Measurements from ENCODE around the gene C1QL1. TPM values are rescaled to one million over a fixed set of nuclear protein-coding genes. Genes with fewer than 3 reads are reported as not detected.

The C1QL1 gene
- total and polyA plus RNA-seq, 9 of the 15 experiments (the other 6 are each of a cell fraction or from before 2014, with no cell fraction given): 0.07 to 0.12 (median 0.09) TPM; not detected in 6

- H3K9ac ChIP-seq (ENCODE audit: insufficient read depth in 1 of 2, low read depth in 2 of 2, low read length in 2 of 2): 0 out of 4 replicates have a peak overlapping the region, but pooled peaks of 1 of the 2 experiments have one; percentile 33
- no peak overlapping the region for H2AFZ ChIP-seq (ENCODE audit: low read depth, low read length)
- peaks cover 3% of the 10 kb centered on the region for H3K9me1 ChIP-seq (ENCODE audit: control insufficient read depth, insufficient read depth, low read length)
- no peak for ATAC-seq
- no peak for FAIRE-seq
- intact Hi-C loops (cut with micrococcal nuclease) (loop anchor here (10.0 kb wide), 2 partner anchors 115 to 235 kb away; no protein-coding TSS in a partner anchor), in situ Hi-C loops (cut with MboI) (loop anchor here (10.0 kb wide), 1 partner anchor 235 kb away; no protein-coding TSS in a partner anchor)
- no peaks in the 10 kb centered on the region for H3K36me3 ChIP-seq (ENCODE audit: control insufficient read depth, insufficient read depth, low read length)
- H3K4me3 ChIP-seq: no peak overlapping the region
- 8% methylated on average over 12 of the region's 13 CpGs for WGBS (ENCODE audit: insufficient coverage, low coverage, missing lambda C conversion rate)
- H3K27me3 ChIP-seq (ENCODE audit: control insufficient read depth in 2 of 2, insufficient read depth in 2 of 2, low read length in 2 of 2): peaks cover 5 to 35% of the 10 kb centered on the region in 2 experiments; a peak in 3 of 5 replicates
- no peaks in the 10 kb centered on the region for H3K9me3 ChIP-seq (replicated peaks; ENCODE audit: control insufficient read depth, insufficient read depth, low read depth, low read length)
- H3K4me1 ChIP-seq (replicated peaks in 1 of 2; ENCODE audit: control insufficient read depth in 2 of 2, insufficient read depth in 2 of 2, low read length in 2 of 2): peaks cover 0 to 14% of the 10 kb centered on the region in 2 experiments; a peak in 2 of 5 replicates
- POLR2A ChIA-PET: interaction anchor here (0.8 to 0.9 kb wide), 2 partner anchors 20 to 80 kb away, joined by 3 read pairs; no protein-coding TSS in a partner anchor
- no peak overlapping the region for H3K27ac ChIP-seq (ENCODE audit: extremely low read depth, low read depth, low read length)
- no peaks in the 10 kb centered on the region for H3K79me2 ChIP-seq (ENCODE audit: control insufficient read depth, insufficient read depth, low read length)
- peak in 2 of 4 experiments; percentile 51 to 53 for DNase-seq (ENCODE audit: extremely low read depth in 1 of 4, low spot score in 3 of 4)
- CTCF ChIA-PET (ENCODE audit: low intra/inter-chr PET ratio): no interaction called here
- no peaks in the 10 kb centered on the region for H4K20me1 ChIP-seq (replicated peaks; ENCODE audit: control insufficient read depth, insufficient read depth, low read length)
- BruUV-seq (replicated peaks): no TSS peak
- no peak overlapping the region for H3K4me2 ChIP-seq (ENCODE audit: insufficient read depth, low read length)
- TF ChIP-seq TAF7 (tag; IDR thresholded peaks at IDR 0.05): no peak
- no peak for TF ChIP-seq ZNF512 (tag; IDR thresholded peaks at IDR 0.05)
- no peak for TF ChIP-seq FOXM1 (IDR thresholded peaks at IDR 0.05; ENCODE audit: low read depth)
- TF ChIP-seq FOXM1 (CRISPR knock-in tag; IDR thresholded peaks at IDR 0.05; ENCODE audit: low read depth): no peak
- no peak for TF ChIP-seq ATF2 (CRISPR knock-in tag; IDR thresholded peaks at IDR 0.05)
- no peak for TF ChIP-seq CAMTA2 (CRISPR knock-in tag; conservative IDR thresholded peaks at IDR 0.05)
- no peak for TF ChIP-seq SIN3B (IDR thresholded peaks at IDR 0.05; ENCODE audit: low read depth)
- TF ChIP-seq PTTG1 (tag; IDR thresholded peaks at IDR 0.05; ENCODE audit: low read depth): no peak
- TF ChIP-seq NFIX (CRISPR knock-in tag; IDR thresholded peaks at IDR 0.05; ENCODE audit: low read depth): peak; percentile 83
- TF ChIP-seq AFF4 (CRISPR knock-in tag; IDR thresholded peaks at IDR 0.05): no peak
- TF ChIP-seq TFE3 (CRISPR knock-in tag; IDR thresholded peaks at IDR 0.05): no peak
Measured at GRCh38 chr17:45009676-45010467, 41.8 kb upstream of the C1QL1 start.

Data from K562 (cell line).